PFSK-1 (cell line): ENCODE measurements around the gene ADAMTS15.

Experiments
- FOXP2 ChIP-seq: optimal IDR thresholded peaks from 2 replicates; pipeline ENCODE3; 2011; ENCODE audit warnings: borderline replicate concordance, control low read depth, inconsistent platforms; ENCODE audit not compliant: insufficient read depth; ENCODE audit errors: extremely low read length, extremely low read depth
- POLR2AphosphoS5 ChIP-seq: IDR thresholded peaks from 2 replicates; pipeline ENCODE4 v1.6.1; 2012; ENCODE audit warnings: low read depth, mild to moderate bottlenecking, control low read depth, low read length, moderate library complexity
- SIN3A ChIP-seq: IDR thresholded peaks from 2 replicates; pipeline ENCODE4 v1.6.1; 2012; ENCODE audit warnings: mild to moderate bottlenecking, low read length, moderate library complexity, borderline replicate concordance; ENCODE audit not compliant: insufficient read depth
- TAF1 ChIP-seq: IDR thresholded peaks from 2 replicates; pipeline ENCODE4 v1.6.1; 2012; ENCODE audit warnings: low read length, control low read depth, borderline replicate concordance; ENCODE audit not compliant: insufficient read depth
- TF ChIP-seq, protein P1 (sequence below), 2 experiments: IDR thresholded peaks; 2 replicates each; pipeline versions ENCODE4 v1.6.1 to v1.8.0; 2011 to 2012; ENCODE audit warnings: low read depth in 2 of 2, low read length in 2 of 2, control low read depth in 1 of 2, inconsistent platforms in 1 of 2, mild to moderate bottlenecking in 1 of 2, moderate library complexity in 1 of 2; ENCODE audit not compliant: insufficient read depth in 1 of 2

Gene ADAMTS15

GRCh38 chr11:130473056-130473794 is 24.8 kb downstream of the ADAMTS15 start:
- TF ChIP-seq POLR2AphosphoS5 (no peak), TAF1 (no peak), FOXP2 (no peak), SIN3A (no peak)
- TF ChIP-seq, protein P1, sequence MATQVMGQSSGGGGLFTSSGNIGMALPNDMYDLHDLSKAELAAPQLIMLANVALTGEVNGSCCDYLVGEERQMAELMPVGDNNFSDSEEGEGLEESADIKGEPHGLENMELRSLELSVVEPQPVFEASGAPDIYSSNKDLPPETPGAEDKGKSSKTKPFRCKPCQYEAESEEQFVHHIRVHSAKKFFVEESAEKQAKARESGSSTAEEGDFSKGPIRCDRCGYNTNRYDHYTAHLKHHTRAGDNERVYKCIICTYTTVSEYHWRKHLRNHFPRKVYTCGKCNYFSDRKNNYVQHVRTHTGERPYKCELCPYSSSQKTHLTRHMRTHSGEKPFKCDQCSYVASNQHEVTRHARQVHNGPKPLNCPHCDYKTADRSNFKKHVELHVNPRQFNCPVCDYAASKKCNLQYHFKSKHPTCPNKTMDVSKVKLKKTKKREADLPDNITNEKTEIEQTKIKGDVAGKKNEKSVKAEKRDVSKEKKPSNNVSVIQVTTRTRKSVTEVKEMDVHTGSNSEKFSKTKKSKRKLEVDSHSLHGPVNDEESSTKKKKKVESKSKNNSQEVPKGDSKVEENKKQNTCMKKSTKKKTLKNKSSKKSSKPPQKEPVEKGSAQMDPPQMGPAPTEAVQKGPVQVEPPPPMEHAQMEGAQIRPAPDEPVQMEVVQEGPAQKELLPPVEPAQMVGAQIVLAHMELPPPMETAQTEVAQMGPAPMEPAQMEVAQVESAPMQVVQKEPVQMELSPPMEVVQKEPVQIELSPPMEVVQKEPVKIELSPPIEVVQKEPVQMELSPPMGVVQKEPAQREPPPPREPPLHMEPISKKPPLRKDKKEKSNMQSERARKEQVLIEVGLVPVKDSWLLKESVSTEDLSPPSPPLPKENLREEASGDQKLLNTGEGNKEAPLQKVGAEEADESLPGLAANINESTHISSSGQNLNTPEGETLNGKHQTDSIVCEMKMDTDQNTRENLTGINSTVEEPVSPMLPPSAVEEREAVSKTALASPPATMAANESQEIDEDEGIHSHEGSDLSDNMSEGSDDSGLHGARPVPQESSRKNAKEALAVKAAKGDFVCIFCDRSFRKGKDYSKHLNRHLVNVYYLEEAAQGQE (IDR thresholded peaks at IDR 0.05; ENCODE audit: insufficient read depth in 1 of 2, low read depth in 2 of 2, low read length in 2 of 2) = no peak

DNA sequence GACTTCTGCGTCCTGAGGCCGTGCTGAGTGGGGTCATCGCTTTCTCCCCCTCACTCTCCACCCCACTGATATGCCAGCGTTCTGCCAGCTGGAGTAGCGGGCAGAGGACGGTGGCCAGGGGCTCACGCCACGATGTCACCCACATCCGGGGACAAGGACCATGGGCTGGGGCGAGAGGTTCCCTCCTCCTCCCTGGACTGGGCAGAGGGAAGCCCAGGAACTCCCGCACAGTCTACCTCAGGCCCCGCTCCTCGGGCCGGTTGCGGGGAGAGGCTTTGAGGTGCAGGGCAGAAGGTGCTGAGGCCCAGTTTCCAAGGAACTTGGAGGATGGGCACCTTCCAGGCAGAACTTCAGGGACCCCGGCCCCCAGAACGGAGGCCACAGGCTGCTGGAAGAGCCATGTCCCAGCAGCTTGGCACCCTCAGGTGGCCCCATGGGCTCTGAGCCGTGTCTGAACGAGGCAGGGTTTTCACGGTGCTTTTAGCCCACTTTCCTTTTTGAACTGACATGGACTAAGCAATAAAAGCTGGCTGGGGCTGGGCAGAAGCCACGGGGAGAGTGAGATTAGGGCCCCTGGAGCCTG is 25.4 kb downstream of the ADAMTS15 start:
- TF ChIP-seq, protein P1 (IDR thresholded peaks at IDR 0.05; ENCODE audit: insufficient read depth in 1 of 2, low read depth in 2 of 2, low read length in 2 of 2) = no peak
- TF ChIP-seq TAF1 (no peak), SIN3A (no peak), FOXP2 (no peak), POLR2AphosphoS5 (no peak)

GRCh38 chr11:130474637-130475400 is 26.4 kb downstream of the ADAMTS15 start:
- TF ChIP-seq, protein P1 (IDR thresholded peaks at IDR 0.05; ENCODE audit: insufficient read depth in 1 of 2, low read depth in 2 of 2, low read length in 2 of 2) = no peak

GRCh38 chr11:130475426-130476053 is 27.1 kb downstream of the ADAMTS15 start:
- TF ChIP-seq TAF1 (no peak), FOXP2 (no peak), POLR2AphosphoS5 (no peak), SIN3A (no peak)
- TF ChIP-seq, protein P1 (IDR thresholded peaks at IDR 0.05; ENCODE audit: insufficient read depth in 1 of 2, low read depth in 2 of 2, low read length in 2 of 2) = no peak
